Stomach (tissue), 9 donors: Measurements from ENCODE around the gene SPDEF. TPM values are rescaled to one million over a fixed set of nuclear protein-coding genes. Genes with fewer than 3 reads are reported as not detected.

Source experiments
- DNase-seq, 2 donors: peaks; one replicate each; pipeline versions ENCODE4 v3.0.0 to v3.0.0-alpha.2; 2013 to 2019
- H3K27ac ChIP-seq, 5 donors: fragments of 200-600 bp in 4 of 5; sonication (generic) in 4 of 5; one replicate each; pipeline ENCODE4 v1.5.1; 2013 to 2019; ENCODE audit warnings: mild to moderate bottlenecking in 1 of 5, moderate library complexity in 1 of 5
- H3K27me3 ChIP-seq, 3 donors: fragments of 200-600 bp; sonication (generic); one replicate each; pipeline ENCODE4 v1.5.1; 2017 to 2019; ENCODE audit warnings: mixed run types in 1 of 3
- H3K36me3 ChIP-seq, 4 donors: fragments of 200-600 bp; sonication (generic); 1 replicate in 3 of 4; 2 replicates in 1 of 4; pipeline ENCODE4 v1.5.1; 2016 to 2019
- H3K4me1 ChIP-seq, 4 donors: fragments of 200-600 bp; sonication (generic); one replicate each; pipeline ENCODE4 v1.5.1; 2016 to 2019
- H3K4me3 ChIP-seq, 4 donors: fragments of 200-600 bp; sonication (generic) in 3 of 4; one replicate each; pipeline ENCODE4 v1.5.1; 2016 to 2019; ENCODE audit warnings: mild to moderate bottlenecking in 1 of 4
- H3K9me3 ChIP-seq, 4 donors: fragments of 200-600 bp; sonication (generic); one replicate each; pipeline ENCODE4 v1.5.1; 2016 to 2019
- EP300 ChIP-seq: sonication (generic); formaldehyde crosslinking; IDR thresholded peaks from one replicate; pipeline ENCODE4 v1.6.1; 2017; ENCODE audit warnings: antibody characterized with exemption
- POLR2A ChIP-seq, 4 donors: fragments of 450-650 bp; IDR thresholded peaks; one replicate each; pipeline ENCODE4 v1.6.1; 2016; ENCODE audit warnings: antibody characterized with exemption in 4 of 4, control low read depth in 2 of 4, mild to moderate bottlenecking in 1 of 4, moderate library complexity in 1 of 4
- POLR2AphosphoS5 ChIP-seq, 3 donors: sonication (generic); formaldehyde crosslinking; IDR thresholded peaks; one replicate each; pipeline ENCODE4 v1.6.1; 2016; ENCODE audit warnings: antibody characterized with exemption in 3 of 3
- WGBS, 5 donors: extraction: QIAGEN DNeasy Blood & Tissue Kit in 3 of 5; methylation state at CpG; one replicate each; pipeline versions ENCODE4 v1.1.5 to v1.1.7; 2013 to 2018; 5-methylcytosine and 5-hydroxymethylcytosine counted together
- intact Hi-C: fragments of 100-400 bp; cut with DNase I; formaldehyde crosslinking; loops from one replicate; pipeline ENCODE4 v1.15.1; 2023; ENCODE audit warnings: low total_unique reads
- polyA plus RNA-seq, 3 donors: library from polyadenylated mRNA; stranded (reverse); fragments of 200-250 nt; gene quantifications; one replicate each; pipeline ENCODE4 v1.2.3, GENCODE V29; 2013
- total RNA-seq, 5 donors: library from RNA; depleted of rRNA; stranded (reverse); fragments of >200 nt; gene quantifications; one replicate each; pipeline versions ENCODE4 v1.1.0 to v1.2.3, GENCODE V29; 2014 to 2016
- TF ChIP-seq, protein P1 (sequence below), 7 experiments: fragments of 450-650 bp in 4 of 7; fragments of 200-600 bp in 3 of 7; sonication (generic) in 3 of 7; IDR thresholded peaks; one replicate each; pipeline ENCODE4 v1.5.1; 2016 to 2019; ENCODE audit warnings: antibody characterized with exemption in 7 of 7, control low read depth in 2 of 7, mild to moderate bottlenecking in 1 of 7
- donor health status: healthy with polysubstance abuse.
- donor health status: Bipolar disorder and iron deficiency.
- donor health status: healthy.

SPDEF gene
- total and polyA plus RNA-seq, 8 donors: 2.2 to 129 (median 31.4) TPM

DNA sequence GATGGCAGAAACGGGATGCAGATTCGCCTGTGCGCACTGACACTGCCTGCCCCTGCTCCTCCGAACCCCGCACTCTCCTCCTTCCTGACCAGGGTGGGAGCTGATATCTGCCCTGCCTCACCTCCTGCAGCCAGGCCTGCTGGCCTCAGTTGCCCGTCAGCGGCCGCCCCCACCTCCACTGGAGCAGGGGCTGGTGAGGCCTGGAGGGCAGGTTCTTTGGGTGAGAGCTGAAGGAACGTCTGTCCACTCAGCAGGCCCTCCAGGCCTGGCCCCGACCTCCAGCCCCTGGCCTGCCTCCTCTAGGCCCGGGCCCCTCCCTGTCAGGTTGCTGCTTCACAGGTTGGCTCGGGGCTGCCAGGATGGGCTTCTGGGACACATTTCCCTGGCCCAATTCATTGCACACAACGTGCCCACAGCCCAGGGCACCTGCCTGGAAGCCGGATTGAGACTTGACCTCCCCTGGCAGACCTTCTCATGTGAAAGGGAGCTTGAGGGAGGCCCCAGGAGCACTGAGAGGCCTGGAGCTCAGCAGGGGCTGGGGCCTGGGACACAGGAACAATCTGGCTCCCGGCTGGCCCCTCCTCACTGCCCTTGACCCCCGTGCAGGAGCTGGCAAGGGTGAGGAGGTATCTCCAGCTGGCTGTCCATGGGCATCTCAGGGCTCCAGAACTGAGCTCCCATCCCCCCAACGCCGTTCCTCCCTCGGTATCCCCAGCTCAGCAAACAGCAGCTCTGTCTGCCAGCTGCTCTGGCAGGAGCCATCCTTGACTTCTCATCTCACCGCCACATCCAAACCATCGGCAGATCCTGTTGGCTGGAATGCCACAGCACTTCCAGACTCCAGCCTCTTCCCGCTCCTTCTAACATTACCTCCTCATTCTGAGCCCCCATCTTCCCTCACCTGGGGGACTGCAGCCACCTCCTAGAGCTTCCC is 39.5 kb downstream of the SPDEF start:
- Histone ChIP-seq H3K4me3 (no peak overlapping the region), H3K4me1 (peaks cover 0 to 8% (median 3%) of the 10 kb centered on the region in 4 donors), H3K36me3 (no peaks in the 10 kb centered on the region), H3K9me3 (no peaks in the 10 kb centered on the region), H3K27ac (no peak overlapping the region), H3K27me3 (peaks cover 0 to 41% (median 14%) of the 10 kb centered on the region in 3 donors)
- 84 to 89% (median 87%) methylated on average over 15 to 22 of the region's 22 CpGs for WGBS, 5 donors
- TF ChIP-seq EP300 (no peak), POLR2A (IDR thresholded peaks at IDR 0.05) (no peak), POLR2AphosphoS5 (IDR thresholded peaks at IDR 0.05) (no peak)
- TF ChIP-seq, protein P1, sequence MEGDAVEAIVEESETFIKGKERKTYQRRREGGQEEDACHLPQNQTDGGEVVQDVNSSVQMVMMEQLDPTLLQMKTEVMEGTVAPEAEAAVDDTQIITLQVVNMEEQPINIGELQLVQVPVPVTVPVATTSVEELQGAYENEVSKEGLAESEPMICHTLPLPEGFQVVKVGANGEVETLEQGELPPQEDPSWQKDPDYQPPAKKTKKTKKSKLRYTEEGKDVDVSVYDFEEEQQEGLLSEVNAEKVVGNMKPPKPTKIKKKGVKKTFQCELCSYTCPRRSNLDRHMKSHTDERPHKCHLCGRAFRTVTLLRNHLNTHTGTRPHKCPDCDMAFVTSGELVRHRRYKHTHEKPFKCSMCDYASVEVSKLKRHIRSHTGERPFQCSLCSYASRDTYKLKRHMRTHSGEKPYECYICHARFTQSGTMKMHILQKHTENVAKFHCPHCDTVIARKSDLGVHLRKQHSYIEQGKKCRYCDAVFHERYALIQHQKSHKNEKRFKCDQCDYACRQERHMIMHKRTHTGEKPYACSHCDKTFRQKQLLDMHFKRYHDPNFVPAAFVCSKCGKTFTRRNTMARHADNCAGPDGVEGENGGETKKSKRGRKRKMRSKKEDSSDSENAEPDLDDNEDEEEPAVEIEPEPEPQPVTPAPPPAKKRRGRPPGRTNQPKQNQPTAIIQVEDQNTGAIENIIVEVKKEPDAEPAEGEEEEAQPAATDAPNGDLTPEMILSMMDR (IDR thresholded peaks at IDR 0.05): no peak
- DNase-seq: peak in 1 of 2 donors; percentile 3
- intact Hi-C loops: no loop called here

DNA sequence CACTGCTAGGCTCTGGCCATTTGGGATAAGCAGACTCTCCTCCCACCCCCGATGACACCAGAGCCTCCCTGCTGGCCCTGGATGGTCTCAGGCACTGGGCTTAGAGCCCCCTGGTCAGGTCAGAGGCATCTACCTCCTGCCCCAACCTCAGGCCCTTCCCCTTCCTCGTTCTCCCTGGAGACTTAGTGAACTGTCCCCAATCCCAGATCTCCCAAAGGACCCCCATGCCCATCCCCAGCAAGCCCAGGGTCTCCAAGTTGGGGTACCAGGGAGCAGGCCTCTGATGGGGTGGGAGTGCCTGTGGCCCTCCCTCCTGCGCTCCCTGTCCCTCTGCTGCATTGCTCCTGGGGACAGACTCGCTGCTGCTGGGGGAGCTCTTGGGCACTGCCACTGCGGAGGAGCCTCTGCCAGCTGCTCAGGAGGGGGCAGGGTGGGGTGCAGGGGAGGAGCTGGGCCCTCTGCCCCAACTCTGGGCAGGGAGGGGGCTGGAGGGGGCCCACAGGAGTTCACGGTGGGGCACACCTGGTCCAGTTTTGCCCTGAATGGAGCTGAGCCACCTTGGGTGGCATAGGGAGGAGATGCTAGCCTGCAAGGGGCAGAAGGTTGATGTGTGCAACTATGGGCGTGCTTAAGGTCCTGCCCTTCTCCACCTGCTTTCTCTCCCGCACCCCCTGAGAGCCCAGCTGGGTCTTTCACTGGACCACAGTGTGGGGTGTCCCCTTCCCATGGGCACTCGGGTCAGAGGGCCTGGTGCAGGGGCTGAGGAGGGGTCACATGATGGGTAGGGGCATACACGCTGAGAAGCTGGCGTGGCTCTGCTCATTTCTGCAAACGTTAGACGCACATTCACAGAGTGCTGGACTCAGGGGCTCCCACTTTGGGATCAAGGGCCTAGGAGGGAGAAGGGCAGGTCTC is 40.4 kb downstream of the SPDEF start:
- H3K27ac ChIP-seq: no peak overlapping the region
- H3K27me3 ChIP-seq: peaks cover 0 to 41% (median 14%) of the 10 kb centered on the region in 3 donors
- H3K9me3 ChIP-seq: no peaks in the 10 kb centered on the region
- TF ChIP-seq, protein P1 (IDR thresholded peaks at IDR 0.05): no peak
- no peak for TF ChIP-seq EP300
- TF ChIP-seq POLR2AphosphoS5 (IDR thresholded peaks at IDR 0.05): no peak
- no peak for TF ChIP-seq POLR2A (IDR thresholded peaks at IDR 0.05)
- no peak overlapping the region for H3K4me3 ChIP-seq
- intact Hi-C loops: no loop called here
- H3K36me3 ChIP-seq: no peaks in the 10 kb centered on the region
- DNase-seq: peak in 1 of 2 donors; percentile 1
- WGBS, 5 donors: 77 to 84% (median 80%) methylated on average over 11 to 13 of the region's 13 CpGs
- H3K4me1 ChIP-seq: peaks cover 0 to 8% (median 3%) of the 10 kb centered on the region in 4 donors

DNA sequence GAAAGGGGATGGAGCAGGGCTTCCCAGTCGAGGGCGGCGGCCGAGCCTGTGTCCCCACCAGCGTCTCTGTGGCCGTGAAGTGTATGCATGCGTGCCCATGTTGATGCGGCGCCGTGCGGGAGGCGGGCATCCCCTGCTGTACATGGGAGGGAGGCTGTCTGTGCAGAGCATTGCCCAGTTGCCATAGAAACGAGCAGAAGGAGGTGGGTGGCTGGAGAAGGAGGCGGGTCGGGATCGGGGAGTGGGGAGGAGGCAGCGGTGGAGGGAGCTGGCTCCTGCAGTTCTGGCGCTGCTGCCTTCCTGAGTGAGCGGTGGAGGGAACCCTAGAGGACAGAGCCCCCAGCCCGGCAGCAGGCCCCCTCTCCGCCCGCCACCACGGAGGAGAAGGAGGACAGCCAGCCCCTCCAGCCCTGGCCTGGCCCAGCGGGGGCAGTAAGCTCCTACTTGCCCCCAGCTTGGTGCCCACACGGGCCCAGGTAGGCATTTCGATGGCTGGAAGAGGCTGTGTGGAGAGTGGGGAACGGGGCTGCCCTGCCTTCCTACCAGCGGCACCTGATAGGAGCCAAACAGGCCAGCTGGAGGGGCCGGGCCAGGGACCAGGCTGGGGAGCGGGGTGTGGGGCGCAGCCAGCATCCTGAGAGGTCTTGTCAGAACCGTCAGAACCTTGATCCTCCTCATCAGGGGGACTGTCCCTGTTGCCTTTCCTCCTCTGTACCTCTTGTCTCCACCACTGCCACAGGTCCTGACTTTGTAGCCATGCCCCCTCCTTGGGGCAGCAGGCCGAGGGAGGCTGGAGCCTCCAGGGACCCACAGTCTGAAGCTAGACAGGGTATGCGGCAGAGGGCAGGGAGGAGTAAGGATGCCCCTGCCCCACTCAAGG is 41.3 kb downstream of the SPDEF start:
- 19 to 38% (median 28%) methylated on average over 20 to 34 of the region's 34 CpGs for WGBS, 5 donors
- Histone ChIP-seq H3K4me3 (no peak overlapping the region), H3K9me3 (no peaks in the 10 kb centered on the region), H3K27me3 (peaks cover 0 to 41% (median 14%) of the 10 kb centered on the region in 3 donors), H3K36me3 (no peaks in the 10 kb centered on the region), H3K27ac (no peak overlapping the region), H3K4me1 (peaks cover 0 to 8% (median 3%) of the 10 kb centered on the region in 4 donors)
- intact Hi-C loops: no loop called here
- DNase-seq: peak in 1 of 2 donors; percentile 86
- TF ChIP-seq POLR2AphosphoS5 (IDR thresholded peaks at IDR 0.05): no peak
- TF ChIP-seq POLR2A (IDR thresholded peaks at IDR 0.05): no peak
- TF ChIP-seq, protein P1 (IDR thresholded peaks at IDR 0.05): no peak
- TF ChIP-seq EP300: no peak
